HEK293T (cell line): ENCODE results near the gene NINJ2.
A peak's percentile ranks its signal among the peaks of the same experiment; 100 is the strongest.

Experiments used
- ARNT ChIP-seq: fragments of 450-650 bp; IDR thresholded peaks from 2 replicates; pipeline ENCODE4 v1.6.1; 2017; ENCODE audit warnings: mild to moderate bottlenecking
- ELF4 ChIP-seq: fragments of 450-650 bp; IDR thresholded peaks from 2 replicates; pipeline ENCODE4 v1.6.1; 2017; ENCODE audit warnings: antibody characterized with exemption
- FOXM1 ChIP-seq: fragments of 450-650 bp; IDR thresholded peaks from 2 replicates; pipeline ENCODE4 v1.6.1; 2017; ENCODE audit warnings: mild to moderate bottlenecking, borderline replicate concordance
- HDGF ChIP-seq: fragments of 450-650 bp; IDR thresholded peaks from 2 replicates; pipeline ENCODE4 v1.6.1; 2017; ENCODE audit warnings: antibody characterized with exemption, borderline replicate concordance
- NFRKB ChIP-seq: fragments of 450-650 bp; IDR thresholded peaks from 2 replicates; pipeline ENCODE4 v1.6.1; 2016; ENCODE audit warnings: mild to moderate bottlenecking, moderate library complexity
- TARDBP ChIP-seq: fragments of 450-650 bp; IDR thresholded peaks from 2 replicates; pipeline ENCODE4 v1.6.1; 2016
- ZNF384 ChIP-seq: fragments of 450-650 bp; IDR thresholded peaks from 2 replicates; pipeline ENCODE4 v1.6.1; 2016

- TF ChIP-seq ZNF384, result no peak
- no peak for TF ChIP-seq FOXM1
- no peak for TF ChIP-seq ARNT
- no peak for TF ChIP-seq TARDBP
- no peak for TF ChIP-seq HDGF
- peak; percentile 30; the same call in 1 of the 2 replicates for TF ChIP-seq ELF4
- no peak for TF ChIP-seq NFRKB
Observed at GRCh38 chr12:575948-576614, 87.2 kb downstream of the NINJ2 start.
